CD4-positive, alpha-beta T cell treated with Interleukin-6 for 4 hours (primary cell): ENCODE results near the gene RAB38.
A peak's percentile ranks its signal among the peaks of the same experiment; 100 is the strongest.

ENCODE experiments used
- DNase-seq: peaks from one replicate; pipeline ENCODE4 v3.0.0-alpha.2; 2020; ENCODE audit warnings: mixed read lengths

RAB38 gene

DNA sequence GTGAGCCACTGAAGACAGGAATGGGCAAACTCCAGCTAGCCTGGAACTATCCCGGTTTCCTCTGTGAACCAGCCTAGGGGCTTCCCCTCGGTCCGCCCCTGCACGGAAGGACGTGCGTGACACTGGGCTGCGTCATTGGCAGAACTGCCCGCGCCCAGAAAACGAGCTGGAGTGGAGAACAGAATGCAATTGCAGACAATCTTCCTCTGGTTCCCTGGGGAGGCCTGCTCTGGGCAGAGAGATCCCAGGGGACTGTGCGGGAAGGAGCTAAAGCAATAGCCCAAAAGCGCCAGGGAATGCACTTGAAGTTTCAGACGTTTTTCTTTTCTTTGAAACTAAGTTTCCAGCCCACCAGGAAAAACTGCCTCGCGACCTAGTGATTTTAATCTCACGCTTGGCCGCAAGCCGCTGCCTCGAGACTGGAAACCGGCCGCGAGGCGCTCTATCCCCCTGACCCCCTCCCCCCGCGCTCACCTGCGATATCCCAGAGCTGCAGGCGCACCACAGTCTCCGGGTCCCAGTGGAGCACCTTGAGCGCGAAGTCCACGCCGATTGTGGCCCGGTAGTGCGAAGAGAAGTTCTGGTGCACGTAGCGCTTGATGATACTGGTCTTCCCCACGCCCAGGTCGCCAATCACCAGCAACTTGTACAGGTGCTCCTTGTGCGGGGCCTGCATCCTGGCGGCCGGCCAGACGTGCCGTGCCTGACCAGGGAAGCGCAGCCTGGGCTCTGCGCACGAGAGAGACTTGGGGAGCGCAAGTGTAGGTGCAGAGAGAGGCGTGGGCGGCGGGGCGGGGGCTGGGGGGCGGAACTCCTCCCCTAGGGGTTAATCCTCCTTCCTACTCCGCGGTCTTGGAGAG, at the start of gene RAB38:
RAB38 (minus strand) TSS at position 735 of the 860 bp plus-strand sequence; CDS start at position 676, 59 bp downstream.
- peak; percentile 22 for DNase-seq

DNA sequence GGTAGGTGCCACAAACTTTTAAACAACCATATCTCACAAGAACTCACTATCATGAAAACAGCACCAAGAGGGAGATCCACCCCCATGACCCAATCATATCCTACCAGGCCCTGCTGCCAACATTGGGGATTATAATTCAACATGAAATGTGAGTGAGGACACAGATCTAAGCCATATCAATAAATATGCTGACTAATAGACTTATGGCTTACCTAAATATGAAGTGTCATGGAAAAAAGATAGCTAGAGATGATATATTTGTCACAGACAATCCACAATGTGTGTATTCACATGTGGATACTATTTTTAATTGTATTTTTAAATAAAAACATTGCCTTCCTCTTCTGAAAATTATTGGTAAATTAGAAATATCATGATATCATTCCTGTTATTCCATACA, 38.2 kb upstream of the RAB38 start:
- DNase-seq = no peak

DNA sequence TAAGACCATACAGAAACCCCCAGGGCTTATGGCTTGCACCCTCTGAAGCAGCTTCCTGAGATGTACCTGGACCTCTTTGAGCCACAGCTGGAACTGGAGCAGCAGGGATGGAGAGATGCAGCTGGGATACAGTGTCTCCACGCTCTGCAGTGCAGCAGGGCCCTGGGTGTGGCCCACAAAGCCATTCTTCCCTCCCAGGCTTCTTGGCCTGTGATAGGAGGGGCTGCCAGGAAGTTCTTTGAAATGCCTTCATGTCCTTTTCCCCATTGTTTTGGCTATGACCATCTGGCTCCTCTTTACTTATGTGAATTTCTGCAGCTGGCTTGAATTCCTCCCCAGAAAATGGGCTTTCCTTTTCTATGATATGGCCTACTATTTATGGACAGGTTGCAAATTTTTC, 37.1 kb upstream of the RAB38 start:
- DNase-seq = no peak

- DNase-seq = no peak
Measured at GRCh38 chr11:88208745-88209144, 33.5 kb upstream of the RAB38 start.

DNA sequence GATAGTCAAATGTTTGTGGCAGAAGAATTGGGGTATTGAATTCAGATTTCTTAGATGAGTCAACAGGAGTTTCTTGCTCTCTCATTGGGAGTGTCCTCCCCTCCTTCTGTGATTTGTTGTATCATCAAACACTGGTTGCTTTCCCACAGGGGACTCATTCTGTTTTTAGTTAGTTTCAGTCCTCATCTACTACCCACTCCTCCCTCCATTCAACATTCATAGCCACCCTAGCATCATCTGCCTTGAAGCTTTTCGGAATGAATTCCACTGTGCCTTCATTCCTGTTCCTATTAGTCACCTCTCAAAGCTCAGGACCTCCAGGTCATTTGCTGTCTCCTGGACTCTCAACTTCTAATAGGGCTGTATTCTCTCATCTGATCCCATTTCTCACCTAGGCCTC, 31.5 kb upstream of the RAB38 start:
- DNase-seq = no peak

GRCh38 chr11:88204353-88204752, 29.1 kb upstream of the RAB38 start:
- DNase-seq = no peak

DNA sequence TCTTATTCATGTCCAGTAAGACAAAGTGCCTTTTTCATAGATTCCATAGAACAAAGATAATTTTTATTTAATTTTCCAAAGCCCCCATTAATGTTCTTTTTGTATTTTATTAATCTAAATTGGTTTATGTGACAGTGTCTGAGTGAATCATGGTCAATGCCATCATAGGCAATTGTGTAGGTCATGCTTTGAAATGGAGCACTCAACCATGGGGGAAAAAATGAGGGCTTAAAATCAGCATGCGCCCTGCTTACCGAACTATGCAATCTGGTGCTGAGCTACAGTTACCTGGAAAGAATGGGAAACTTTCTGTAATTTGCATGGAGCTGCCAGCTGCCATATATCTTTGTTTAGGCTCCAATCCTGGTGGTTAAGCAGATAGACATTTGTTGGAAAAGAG, 28.4 kb upstream of the RAB38 start:
- no peak for DNase-seq

- DNase-seq = no peak
Measured at GRCh38 chr11:88202498-88202897, 27.3 kb upstream of the RAB38 start.

DNA sequence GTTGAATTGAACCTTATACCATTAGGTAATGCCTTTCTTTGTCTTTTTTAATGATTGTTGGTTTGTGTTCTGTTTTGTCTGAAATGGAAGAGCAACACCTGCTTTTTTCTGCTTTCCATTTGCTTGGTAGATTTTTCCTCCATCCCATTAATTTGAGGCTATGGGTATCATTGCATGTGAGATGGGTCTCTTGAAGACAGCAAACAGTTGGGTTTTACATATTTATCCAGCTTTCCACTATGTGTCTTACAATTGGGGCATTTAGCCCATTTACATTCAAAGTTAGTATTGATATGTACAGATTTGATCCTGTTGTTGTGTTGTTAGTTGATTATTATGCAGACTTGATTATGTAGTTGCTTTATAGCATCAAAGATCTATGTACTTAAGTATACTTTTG, 21.1 kb upstream of the RAB38 start:
- DNase-seq = no peak

- DNase-seq = no peak
Measured at GRCh38 chr11:88195908-88196307, 20.7 kb upstream of the RAB38 start.

DNA sequence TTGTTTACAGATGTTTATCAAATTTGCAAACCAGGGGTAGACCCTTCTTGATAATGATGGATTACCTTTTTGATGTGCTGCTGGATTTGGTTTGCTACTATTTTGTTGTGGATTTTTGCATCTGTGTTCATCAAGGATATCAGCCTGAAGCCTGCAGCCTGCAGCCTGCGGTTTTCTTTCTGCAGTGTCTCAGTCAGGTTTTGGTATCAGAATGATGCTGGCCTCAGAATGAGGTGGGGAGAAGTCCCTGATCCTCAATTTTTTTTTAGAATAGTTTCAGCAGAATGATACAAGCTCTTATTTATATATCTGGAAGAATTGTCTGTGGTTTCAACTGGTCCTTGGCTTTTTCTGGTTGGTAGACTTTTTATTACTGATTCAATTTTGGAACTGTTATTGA, 19.7 kb upstream of the RAB38 start:
- DNase-seq = no peak

DNA sequence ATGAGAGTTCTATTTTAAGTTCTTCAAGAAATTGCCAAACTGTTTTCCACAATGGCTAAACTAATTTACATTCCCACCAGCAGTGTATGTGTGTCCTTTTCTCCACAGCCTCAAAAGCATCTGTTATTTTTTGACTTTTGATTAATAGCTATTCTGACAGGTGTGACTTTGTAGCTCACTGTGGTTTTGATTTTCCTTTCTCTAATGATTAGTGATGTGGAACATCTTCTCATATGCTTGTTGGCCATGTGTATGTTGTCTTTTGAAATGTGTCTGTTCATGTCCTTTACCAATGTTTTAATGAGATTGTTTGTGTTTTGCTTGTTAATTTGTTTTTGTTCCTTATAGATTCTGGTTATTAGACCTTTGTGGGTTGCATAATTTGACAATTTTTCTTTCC, 18.0 kb upstream of the RAB38 start:
- DNase-seq = no peak

GRCh38 chr11:88188932-88189253, 13.7 kb upstream of the RAB38 start:
- no peak for DNase-seq

DNA sequence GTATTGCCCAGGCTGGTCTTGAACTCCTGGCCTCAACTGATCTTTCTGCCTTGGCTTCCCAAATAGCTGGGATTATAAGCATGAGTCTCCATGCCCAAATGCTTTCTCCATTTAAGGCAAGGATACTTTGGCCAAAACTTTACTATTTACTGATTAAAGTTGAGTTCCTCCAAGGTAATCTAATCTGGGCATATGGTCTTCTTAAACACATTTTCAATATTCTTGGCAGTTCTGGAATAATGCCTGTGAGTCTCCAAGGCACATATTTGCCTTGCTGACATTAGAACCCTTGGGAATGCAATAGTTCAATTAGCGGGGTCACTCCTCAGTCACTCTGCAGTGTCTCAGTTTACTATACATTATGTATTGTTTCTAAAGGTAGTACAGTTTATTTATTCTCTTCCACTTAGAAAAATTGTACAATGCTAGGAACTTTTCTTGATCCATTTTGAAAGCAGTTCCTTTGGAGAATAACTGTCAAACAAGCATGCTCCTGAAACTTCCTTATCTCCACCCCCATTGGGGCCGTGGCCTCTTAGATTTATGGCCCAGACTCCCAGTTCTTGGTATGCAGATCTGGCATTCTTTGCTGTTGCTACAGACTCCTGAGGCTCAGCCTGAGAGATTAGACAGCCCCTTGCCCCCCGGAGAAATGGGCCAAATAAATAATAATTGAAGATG, 13.1 kb upstream of the RAB38 start:
- no peak for DNase-seq

DNA sequence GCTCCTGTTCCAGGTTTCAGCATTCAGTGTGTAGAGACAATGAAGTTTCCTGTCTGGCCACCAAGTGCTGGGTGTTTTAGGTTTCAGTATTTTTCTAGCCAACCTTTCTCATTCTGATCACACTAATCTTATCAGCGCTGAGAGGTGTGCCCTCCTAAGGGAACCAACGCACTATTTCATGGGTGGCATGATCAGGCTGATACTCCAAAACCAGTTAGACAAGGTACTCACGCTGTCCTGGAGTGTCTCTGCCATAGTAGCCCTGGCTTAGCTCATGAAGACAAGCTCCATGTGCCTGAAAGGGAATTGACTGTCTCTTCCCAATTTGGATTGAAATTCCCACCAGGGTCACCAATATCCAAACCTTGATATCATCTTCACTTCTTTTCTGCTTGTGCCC, 8.0 kb upstream of the RAB38 start:
- no peak for DNase-seq

DNA sequence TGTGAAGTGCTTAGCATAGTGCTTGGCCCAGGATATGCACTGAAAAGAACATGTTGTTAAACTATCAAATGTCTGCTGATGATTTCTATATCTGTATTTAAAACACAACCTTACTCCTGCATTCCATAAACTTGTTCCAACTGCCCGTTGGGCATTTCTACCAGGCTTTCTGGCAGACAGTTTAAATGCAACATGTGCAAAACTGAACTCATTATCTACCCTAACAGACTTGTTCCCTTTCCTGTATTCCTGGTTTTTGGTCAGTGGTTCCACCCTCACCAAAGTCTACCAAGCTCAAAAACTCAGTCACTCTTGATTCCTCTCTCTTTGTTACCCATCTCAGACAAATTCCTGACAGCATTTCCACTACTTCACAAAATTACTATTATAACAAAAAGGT, 6.5 kb upstream of the RAB38 start:
- DNase-seq = no peak

- no peak for DNase-seq
Measured at GRCh38 chr11:88179971-88180629, 4.9 kb upstream of the RAB38 start.

DNA sequence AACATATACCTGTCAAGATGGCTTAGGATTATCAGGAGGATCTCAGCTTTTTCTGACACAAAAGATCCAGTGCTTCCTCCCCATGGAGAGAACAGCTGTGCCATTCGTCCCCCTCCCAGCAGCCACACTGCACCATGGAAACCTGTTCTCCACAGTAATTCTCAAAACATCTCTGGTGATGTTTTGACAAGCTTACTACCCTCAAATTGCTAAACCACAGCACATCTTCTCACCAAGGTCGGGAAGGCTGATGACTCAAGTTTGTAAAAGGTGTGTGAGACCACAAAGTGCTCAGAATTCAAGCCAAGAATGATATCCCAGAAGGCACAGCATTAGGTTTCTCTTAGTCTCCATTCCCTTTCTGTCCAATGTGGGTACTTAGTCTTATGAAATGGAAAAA, 3.9 kb upstream of the RAB38 start:
- DNase-seq = no peak

GRCh38 chr11:88178191-88178590, 2.9 kb upstream of the RAB38 start:
- DNase-seq = no peak

- no peak for DNase-seq
Measured at GRCh38 chr11:88175569-88176075, 379 bp upstream of the RAB38 start.

- no peak for DNase-seq
Measured at GRCh38 chr11:88173956-88174355, 1.3 kb downstream of the RAB38 start.

- DNase-seq = no peak
Measured at GRCh38 chr11:88171982-88172381, 3.3 kb downstream of the RAB38 start.

DNA sequence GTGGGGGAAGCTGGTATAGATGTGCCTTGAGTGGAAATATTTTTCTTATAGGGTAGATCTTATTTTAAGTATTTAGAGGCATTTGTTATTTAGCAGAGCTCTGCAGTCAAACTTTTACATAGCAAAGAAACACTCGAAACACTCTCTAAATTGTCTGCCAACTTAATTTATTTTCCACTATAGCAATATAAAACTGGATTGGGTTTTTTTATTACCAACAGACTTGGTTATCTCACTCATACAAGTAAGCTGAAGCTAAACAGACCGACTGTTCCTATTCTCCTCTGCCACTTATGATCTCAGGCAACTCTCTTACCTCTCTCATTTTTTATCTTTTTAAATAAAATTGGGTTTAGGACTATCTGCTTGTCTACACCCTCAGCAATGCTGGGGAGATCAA, 4.6 kb downstream of the RAB38 start:
- DNase-seq = no peak

DNA sequence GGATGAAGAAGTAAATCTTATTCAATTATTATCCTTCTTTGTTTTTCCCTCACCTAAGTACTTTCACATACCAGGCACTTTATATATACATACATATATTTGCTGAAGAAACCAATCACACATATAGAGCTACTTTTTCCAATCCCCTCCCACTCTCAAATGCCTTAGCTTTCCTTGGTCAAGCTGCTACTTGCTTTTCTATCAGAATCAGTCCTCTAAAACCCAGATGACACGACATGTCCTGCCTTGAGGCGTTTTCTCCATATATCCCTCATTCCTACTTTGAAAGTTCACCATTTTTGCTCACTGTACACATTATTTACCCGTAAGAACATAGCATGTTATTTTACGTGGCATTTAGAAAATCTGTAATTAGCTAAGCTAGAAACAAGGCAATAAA, 5.4 kb downstream of the RAB38 start:
- no peak for DNase-seq
